Osteocyte (in vitro differentiated cells): Measurements from ENCODE around the gene ZNF714. TPM values are rescaled to one million over a fixed set of nuclear protein-coding genes. Genes with fewer than 3 reads are reported as not detected.
"Not testable (repeated sequence)": the region's sequence is repeated elsewhere in the genome, so short reads cannot be mapped to it uniquely, and the experiment has no call there.

ENCODE experiments used
- DNase-seq: peaks from one replicate; pipeline ENCODE4 v3.0.0; 2021; ENCODE audit warnings: mixed read lengths; ENCODE audit not compliant: unreplicated experiment; ENCODE audit errors: extremely low spot score
- H3K27ac Mint-ChIP-seq: one replicate; pipeline ENCODE4 v1.8.0; 2021; ENCODE audit warnings: mild to moderate bottlenecking, mixed read lengths; ENCODE audit not compliant: unreplicated experiment
- H3K27me3 Mint-ChIP-seq: one replicate; pipeline ENCODE4 v1.8.0; 2021; ENCODE audit warnings: mixed read lengths; ENCODE audit not compliant: unreplicated experiment
- H3K36me3 Mint-ChIP-seq: one replicate; pipeline ENCODE4 v1.8.0; 2021; ENCODE audit warnings: mixed read lengths; ENCODE audit not compliant: unreplicated experiment
- H3K4me1 Mint-ChIP-seq: one replicate; pipeline ENCODE4 v1.8.0; 2021; ENCODE audit warnings: mixed read lengths; ENCODE audit not compliant: unreplicated experiment
- H3K4me3 Mint-ChIP-seq: one replicate; pipeline ENCODE4 v1.8.0; 2021; ENCODE audit warnings: mild to moderate bottlenecking, moderate library complexity, mixed read lengths; ENCODE audit not compliant: unreplicated experiment
- H3K9me3 Mint-ChIP-seq: one replicate; pipeline ENCODE4 v1.8.0; 2021; ENCODE audit warnings: mixed read lengths; ENCODE audit not compliant: unreplicated experiment
- total RNA-seq: library from RNA; stranded (reverse); gene quantifications from 2 replicates; pipeline ENCODE4 v1.2.1, GENCODE V29; 2021
- TF ChIP-seq, protein P1 (sequence below): fragments of 200-600 bp; sonication (generic); IDR thresholded peaks from 2 replicates; pipeline ENCODE4 v1.5.0; 2021; ENCODE audit warnings: antibody characterized with exemption, mild to moderate bottlenecking, moderate library complexity

The ZNF714 gene
- total RNA-seq, 1 donor from 2014 or later, result 7.5 TPM

DNA sequence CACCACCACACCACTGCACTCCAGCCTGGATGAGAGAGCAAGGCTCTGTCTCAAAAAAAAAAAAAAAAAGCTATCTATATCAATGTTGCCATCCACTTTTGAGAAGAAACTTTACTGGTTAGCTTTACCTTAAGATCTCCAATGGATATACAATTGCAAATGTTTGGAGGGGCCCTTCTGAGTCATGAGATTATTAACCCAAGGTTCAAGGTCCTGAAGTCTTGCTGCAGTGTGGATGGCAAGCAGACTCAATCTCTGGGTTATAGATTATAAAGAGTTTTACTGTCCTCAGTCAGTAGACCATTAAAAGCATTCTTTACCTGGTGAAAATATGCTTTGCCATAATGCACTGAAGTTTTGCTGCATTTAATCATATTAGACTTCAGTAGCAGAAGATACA, 56.1 kb downstream of the ZNF714 start:
- Mint-ChIP-seq H3K27ac (no peak overlapping the region), H3K4me3 (no peak overlapping the region), H3K27me3 (no peaks in the 10 kb centered on the region), H3K4me1 (peaks cover 11% of the 10 kb centered on the region), H3K36me3 (no peaks in the 10 kb centered on the region), H3K9me3 (no peaks in the 10 kb centered on the region)
- DNase-seq, result no peak
- TF ChIP-seq, protein P1, sequence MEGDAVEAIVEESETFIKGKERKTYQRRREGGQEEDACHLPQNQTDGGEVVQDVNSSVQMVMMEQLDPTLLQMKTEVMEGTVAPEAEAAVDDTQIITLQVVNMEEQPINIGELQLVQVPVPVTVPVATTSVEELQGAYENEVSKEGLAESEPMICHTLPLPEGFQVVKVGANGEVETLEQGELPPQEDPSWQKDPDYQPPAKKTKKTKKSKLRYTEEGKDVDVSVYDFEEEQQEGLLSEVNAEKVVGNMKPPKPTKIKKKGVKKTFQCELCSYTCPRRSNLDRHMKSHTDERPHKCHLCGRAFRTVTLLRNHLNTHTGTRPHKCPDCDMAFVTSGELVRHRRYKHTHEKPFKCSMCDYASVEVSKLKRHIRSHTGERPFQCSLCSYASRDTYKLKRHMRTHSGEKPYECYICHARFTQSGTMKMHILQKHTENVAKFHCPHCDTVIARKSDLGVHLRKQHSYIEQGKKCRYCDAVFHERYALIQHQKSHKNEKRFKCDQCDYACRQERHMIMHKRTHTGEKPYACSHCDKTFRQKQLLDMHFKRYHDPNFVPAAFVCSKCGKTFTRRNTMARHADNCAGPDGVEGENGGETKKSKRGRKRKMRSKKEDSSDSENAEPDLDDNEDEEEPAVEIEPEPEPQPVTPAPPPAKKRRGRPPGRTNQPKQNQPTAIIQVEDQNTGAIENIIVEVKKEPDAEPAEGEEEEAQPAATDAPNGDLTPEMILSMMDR, result no peak

DNA sequence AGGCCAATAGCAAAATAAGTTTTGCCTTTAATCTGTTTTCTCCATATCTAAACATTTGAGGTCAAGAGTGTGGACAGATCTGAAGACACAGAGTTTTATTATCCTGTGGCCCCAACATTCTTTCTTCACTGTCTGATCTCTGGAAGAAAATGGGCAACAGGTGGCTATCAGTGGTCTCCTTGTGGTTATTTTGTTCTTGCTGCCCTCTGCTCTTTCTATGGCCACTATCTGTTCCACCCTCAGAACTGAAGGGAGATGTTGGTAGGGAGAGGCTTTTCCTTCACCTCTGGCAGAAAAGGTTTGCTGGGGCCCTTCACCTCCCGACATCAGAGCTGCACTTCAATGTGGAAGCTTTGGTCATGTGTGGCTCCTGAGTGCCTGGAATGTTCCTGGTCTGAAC, 59.0 kb downstream of the ZNF714 start:
- Mint-ChIP-seq H3K36me3 (peaks cover 20% of the 10 kb centered on the region), H3K4me1 (peaks cover 14% of the 10 kb centered on the region)
- DNase-seq, H3K9me3 Mint-ChIP-seq, H3K27ac Mint-ChIP-seq, H3K27me3 Mint-ChIP-seq, H3K4me3 Mint-ChIP-seq: not testable (repeated sequence)

DNA sequence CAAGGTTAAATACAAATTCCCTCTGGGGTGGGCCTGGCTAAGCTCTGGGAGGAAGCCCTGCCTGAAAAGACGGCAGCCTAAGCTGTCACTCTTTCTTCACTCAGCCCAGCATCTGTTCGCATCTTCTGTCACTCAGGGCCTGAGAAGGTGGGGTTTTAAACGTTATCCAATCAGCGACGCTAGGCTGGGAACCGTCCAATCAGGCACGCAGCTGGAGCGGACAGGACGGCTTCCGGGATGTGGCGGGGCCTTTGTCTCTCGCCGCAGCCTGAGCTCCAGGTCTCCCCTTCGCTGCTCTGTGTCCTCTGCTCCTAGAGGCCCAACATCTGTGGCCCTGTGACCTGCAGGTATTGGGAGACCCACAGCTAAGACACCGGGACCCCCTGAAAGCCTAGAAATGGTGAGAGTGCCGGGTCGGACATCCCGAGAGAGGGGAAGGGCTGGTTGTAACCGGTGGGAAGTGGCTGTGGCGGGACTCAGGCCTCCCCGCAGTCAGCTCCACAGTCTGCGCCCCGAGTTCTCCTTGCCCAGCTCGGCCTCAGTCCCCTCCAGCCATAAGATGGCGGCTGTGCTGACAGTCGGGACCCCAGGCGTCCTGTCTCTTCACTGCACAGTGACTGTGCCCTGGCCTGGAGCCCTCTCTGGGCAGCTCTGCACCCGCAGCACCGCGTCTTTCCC, 59.9 kb downstream of the ZNF714 start, which contains the start of gene ZNF431:
TSS of gene ZNF431 (plus strand) at position 254 of the 678 bp plus-strand sequence. CDS start at position 398, 144 bp downstream.
- Mint-ChIP-seq H3K27me3 (no peaks in the 10 kb centered on the region), H3K27ac (peak within 1 kb of the TSS; percentile 100), H3K9me3 (no peaks in the 10 kb centered on the region), H3K36me3 (peaks cover 27% of the 10 kb centered on the region), H3K4me3 (peak within 1 kb of the TSS; percentile 99), H3K4me1 (peaks cover 14% of the 10 kb centered on the region)
- TF ChIP-seq, protein P1, result no peak
- DNase-seq, result peak; percentile 95

DNA sequence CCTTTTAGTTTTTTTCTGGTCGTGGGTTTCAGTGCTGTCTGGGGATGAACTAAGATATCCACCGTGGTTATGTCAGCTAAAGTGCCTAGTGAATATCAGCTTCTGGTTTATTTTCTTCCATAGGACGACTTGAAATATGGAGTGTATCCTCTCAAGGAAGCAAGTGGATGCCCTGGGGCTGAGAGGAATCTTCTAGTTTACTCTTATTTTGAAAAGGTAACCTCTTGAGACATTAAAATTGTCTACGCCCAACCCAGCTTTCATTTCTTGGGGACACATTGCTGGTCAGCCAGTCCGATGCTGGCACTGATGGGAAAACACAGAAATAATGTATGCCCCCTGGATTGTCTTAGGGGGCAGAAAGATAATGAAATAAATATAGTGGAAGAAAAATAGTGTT, 61.4 kb downstream of the ZNF714 start:
- H3K27ac Mint-ChIP-seq, result no peak overlapping the region
- H3K9me3 Mint-ChIP-seq, result peaks cover 2% of the 10 kb centered on the region
- H3K4me3 Mint-ChIP-seq, result peak overlapping the region; percentile 99
- peaks cover 40% of the 10 kb centered on the region for H3K36me3 Mint-ChIP-seq
- TF ChIP-seq, protein P1, result no peak
- DNase-seq, result no peak
- H3K27me3 Mint-ChIP-seq, result no peaks in the 10 kb centered on the region
- H3K4me1 Mint-ChIP-seq, result peaks cover 14% of the 10 kb centered on the region

DNA sequence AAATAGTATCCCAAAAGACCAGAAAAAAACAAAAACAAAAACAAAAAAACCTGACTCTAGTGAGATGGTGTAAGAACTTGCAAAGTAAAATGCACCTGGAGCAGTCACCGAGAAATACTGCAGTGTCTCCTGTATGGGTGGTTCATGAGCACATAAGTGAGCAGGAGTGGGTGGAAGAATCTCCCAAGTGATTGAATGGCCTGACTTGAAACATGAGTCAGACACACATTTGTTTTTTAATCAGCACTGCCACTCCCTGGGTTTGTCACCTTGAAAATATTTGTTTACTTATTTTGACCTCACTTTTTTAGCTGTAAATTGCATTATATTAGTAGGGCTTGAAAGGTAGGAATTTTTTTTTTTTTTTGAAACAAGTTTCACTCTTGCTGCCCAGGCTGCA, 61.9 kb downstream of the ZNF714 start:
- H3K4me3 Mint-ChIP-seq, result no peak overlapping the region

More for the DNA sequence above, 61.9 kb downstream of the ZNF714 start:
- Mint-ChIP-seq H3K27me3 (no peaks in the 10 kb centered on the region), H3K27ac (no peak overlapping the region), H3K9me3 (peaks cover 3% of the 10 kb centered on the region), H3K4me1 (peaks cover 14% of the 10 kb centered on the region), H3K36me3 (peaks cover 45% of the 10 kb centered on the region)
- TF ChIP-seq, protein P1, result no peak
- DNase-seq, result no peak
